Measurements from ENCODE around the gene KIF19. TPM values are rescaled to one million over a fixed set of nuclear protein-coding genes. Genes with fewer than 3 reads are reported as not detected.
"Not testable (repeated sequence)": the region's sequence is repeated elsewhere in the genome, so short reads cannot be mapped to it uniquely, and the experiment has no call there.

Gene KIF19
- total RNA-seq, 2 experiments from 2014 or later: 3.5 to 3.8 TPM

GRCh38 chr17:74405311-74405710 lies 79.3 kb downstream of the KIF19 start:
- H3K27me3 Mint-ChIP-seq; H3K27ac Mint-ChIP-seq; H3K36me3 Mint-ChIP-seq (ENCODE audit: low read depth); CTCF ChIA-PET; H3K9me3 Mint-ChIP-seq; POLR2A ChIA-PET; H3K4me3 Mint-ChIP-seq; H3K4me1 Mint-ChIP-seq; DNase-seq: not testable (repeated sequence)

Other genes with a start within 250 kb of the KIF19 start
- 1,000 to 10,000 TPM; 1,064 to 1,066 TPM for gene RPL38, start 122.5 kb upstream of the KIF19 start, total RNA-seq
- 10 to 100 TPM; 23.8 to 25.6 TPM for gene TTYH2, start 112.7 kb upstream of the KIF19 start, total RNA-seq
- 1 to 10 TPM; 2.5 to 3.1 TPM for gene DNAI2, start 52.0 kb upstream of the KIF19 start, total RNA-seq
- under 1 TPM in 1 of 2 experiments, not detected in 1; 0.18 TPM for gene BTBD17, start 35.6 kb downstream of the KIF19 start, total RNA-seq
- gene GPR142, start 41.3 kb downstream of the KIF19 start, total RNA-seq: under 1 TPM in 1 of 2 experiments, not detected in 1; 0.15 TPM
- 1 to 10 TPM in 1 of 2 experiments, under 1 TPM in 1; 0.68 to 1.2 TPM for gene GPRC5C, start 105.9 kb downstream of the KIF19 start, total RNA-seq
- gene CD300A, start 140.4 kb downstream of the KIF19 start, total RNA-seq: 10 to 100 TPM; 69.5 to 74.2 TPM
- not detected for gene CD300LB, start 205.2 kb downstream of the KIF19 start, total RNA-seq
- gene CD300C, start 219.9 kb downstream of the KIF19 start, total RNA-seq: 1 to 10 TPM; 3.9 to 4.1 TPM
- gene CD300H, start 241.3 kb downstream of the KIF19 start, total RNA-seq: not detected